AML-193 (cell line): ENCODE results near the gene LYZL6.

Experiments used
- DNase-seq, 2 experiments: peaks; one replicate each; lab custom pipeline; 2025; lab: John Stamatoyannopoulos, UW

The LYZL6 gene, protein sequence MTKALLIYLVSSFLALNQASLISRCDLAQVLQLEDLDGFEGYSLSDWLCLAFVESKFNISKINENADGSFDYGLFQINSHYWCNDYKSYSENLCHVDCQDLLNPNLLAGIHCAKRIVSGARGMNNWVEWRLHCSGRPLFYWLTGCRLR

DNA sequence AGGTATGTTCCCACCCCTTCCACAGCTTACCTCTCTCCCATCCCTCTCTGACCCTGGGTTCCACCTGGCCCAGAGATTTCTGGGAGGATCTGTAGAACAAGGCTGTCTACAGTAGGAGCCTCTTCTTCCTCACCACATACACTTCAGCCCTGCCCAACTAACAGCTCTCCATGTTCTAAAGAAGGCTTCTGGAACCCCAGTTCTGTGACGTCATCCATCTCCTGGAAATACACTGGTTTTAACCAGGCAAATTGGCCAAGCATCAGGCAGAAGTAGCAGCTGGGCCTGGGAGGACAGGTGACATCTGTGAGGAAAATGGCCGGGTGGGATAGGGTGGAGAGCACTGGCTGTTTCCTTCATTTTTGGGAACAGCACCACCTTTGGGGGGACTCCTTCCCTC is at the start of gene LYZL6:
TSS of gene LYZL6 (minus strand) at position 177 of the 400 bp plus-strand sequence. CDS start 4,357 bp downstream, outside the sequence.
- DNase-seq, result no peak

- DNase-seq, result no peak
Measured at GRCh38 chr17:35991075-35991474, 47.6 kb upstream of the LYZL6 start.

- DNase-seq, result no peak
Measured at GRCh38 chr17:35988164-35988563, 44.7 kb upstream of the LYZL6 start.

DNA sequence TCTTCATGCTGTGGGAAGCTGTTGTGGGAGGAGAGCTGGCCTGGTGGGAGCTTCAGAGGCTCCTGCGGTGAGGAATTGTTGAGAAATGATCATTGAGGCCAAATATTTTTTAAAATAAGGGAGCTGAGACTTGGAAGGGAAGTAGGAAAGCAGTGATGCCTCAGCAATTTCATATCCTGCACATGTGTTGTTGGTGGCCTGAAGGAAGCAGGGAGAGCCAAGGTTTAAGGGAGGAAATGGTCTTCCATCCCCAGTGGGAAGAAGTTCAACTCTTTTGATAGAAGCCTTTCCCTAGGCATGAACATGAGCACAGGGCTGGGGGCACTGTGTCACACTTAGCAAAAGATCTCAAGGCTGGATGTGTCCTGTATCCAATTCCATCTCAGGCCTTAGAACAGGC is 43.1 kb upstream of the LYZL6 start, which contains the start of gene CCL14:
TSS of gene CCL14 (minus strand) at position 87 of the 400 bp plus-strand sequence. CDS start at position 7, 80 bp downstream.
- DNase-seq, result no peak

- DNase-seq, result no peak
Measured at GRCh38 chr17:35984140-35984539, 40.6 kb upstream of the LYZL6 start.

DNA sequence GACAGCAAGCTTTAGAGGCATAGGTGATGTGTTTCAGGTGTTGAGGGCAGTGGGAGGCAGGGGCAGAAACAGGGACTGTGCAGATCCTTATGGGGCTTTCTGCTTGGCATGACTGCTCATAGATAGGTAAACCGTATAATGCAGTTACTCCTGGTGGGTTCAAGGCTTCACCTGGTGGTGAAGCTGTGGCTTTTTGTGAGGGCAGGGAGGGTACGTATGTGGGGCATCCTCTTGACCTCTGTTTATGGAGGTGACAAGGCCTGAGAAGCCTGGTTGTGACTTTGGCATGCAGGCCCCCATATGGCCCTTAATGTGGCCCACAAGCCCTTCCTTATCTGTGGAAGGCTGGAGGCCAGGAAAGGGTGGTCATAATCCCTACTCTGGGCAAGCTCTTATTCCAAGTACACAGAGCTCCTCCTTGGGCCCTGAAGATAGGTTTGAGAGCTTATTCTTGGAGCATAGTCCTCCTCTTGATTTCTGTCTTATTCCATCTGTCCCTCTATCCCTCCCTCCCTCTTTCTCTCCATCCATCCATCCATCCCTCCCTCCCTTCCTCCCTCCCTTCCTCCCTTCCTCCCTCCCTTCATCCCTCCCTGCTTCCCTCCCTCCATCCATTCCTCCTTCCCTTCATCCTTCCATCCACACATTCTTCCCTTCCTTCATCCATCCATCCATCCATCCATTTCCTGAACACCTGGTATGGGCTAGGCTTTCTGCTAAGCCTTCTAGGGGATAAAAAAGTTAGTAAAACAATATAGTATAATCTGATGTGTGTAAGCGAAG is 39.1 kb upstream of the LYZL6 start:
- DNase-seq, result no peak

DNA sequence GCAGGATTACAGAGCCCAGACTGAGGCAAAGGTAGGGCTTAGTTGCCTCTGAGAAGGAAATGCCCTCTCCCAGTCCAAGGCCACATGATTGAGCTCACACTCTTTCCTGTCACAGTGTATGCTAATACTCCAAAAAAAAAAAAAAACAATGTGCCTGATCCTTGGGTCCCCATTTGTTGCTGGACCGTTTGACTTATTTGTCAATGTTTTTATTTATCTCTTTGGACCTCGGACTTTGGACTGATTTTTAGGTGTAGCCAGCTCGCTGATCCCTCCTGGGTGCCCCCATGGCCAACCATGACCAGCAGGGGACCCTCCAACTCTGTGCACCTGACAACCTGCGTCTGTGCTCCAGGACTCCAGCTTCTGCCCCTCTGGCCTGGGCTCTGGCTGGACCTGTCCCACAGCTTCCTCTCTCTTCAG is 38.4 kb upstream of the LYZL6 start:
- DNase-seq, result no peak

DNA sequence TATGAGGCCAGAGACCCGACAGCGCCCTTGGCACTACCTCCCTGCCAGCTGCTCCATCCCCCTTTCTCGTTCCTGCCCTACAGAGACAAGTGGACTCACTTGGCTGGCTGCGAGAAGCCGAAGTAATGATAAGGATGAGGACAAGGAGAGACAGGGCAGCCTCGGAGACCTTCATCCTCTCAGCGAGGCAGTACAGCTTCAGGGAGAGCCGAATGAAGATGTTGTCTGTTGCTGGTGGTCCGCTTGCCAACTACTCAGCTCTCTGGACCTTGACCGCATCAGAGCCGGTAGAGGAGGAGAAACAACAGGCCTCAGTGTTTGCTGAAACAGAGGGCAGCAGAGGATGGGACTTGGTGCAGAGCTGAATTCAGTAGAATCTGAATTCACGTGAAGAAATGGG is 37.7 kb upstream of the LYZL6 start, which contains the start of gene CCL16:
TSS of gene CCL16 (minus strand) at position 252 of the 400 bp plus-strand sequence. CDS start at position 175, 77 bp downstream.
- DNase-seq, result no peak

DNA sequence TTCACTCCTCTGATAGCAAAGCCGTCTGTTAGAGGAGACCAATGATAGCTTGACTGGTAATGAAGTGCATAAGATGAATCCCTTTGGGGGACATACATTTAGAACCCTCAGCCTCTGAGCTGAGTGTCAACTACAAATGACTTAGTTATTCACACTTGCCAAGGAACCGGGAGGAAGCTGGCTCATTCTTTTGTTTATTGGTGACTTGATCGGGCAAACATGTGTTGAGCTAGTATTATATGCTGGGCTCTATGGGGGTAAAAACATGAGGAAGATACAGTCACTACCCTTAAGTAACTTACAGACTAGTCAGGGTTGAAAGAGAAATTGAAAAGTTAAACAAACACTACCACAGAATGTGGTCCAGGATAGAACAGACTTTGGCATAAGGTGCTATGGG is 34.8 kb upstream of the LYZL6 start:
- no peak for DNase-seq

- DNase-seq, result no peak
Measured at GRCh38 chr17:35977509-35977908, 34.0 kb upstream of the LYZL6 start.

GRCh38 chr17:35973333-35974260 is 30.1 kb upstream of the LYZL6 start:
- DNase-seq, result no peak

GRCh38 chr17:35972945-35973332 is 29.4 kb upstream of the LYZL6 start:
- no peak for DNase-seq

DNA sequence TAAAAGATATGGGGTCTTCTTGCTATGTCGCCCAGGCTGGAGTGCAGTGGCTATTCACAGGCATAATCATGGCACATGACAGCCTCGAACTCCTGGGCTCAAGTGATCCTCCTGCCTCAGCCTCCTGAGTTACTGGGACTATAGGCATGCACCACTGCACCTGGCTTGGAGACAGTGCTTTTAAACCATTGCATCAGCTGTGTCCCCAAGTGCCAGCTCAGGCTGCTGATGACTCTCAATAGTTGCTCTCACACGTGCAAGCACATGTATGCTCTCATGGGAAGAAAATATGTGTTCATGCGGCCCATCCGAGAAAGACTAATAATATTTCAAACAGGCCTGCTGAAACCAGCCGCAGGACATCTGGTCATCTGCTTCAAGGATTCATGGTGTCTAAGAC is 29.0 kb upstream of the LYZL6 start:
- DNase-seq, result no peak

- no peak for DNase-seq
Measured at GRCh38 chr17:35972066-35972465, 28.6 kb upstream of the LYZL6 start.

- peak; percentile 70 to 82 for DNase-seq
Measured at GRCh38 chr17:35969558-35970380, 26.3 kb upstream of the LYZL6 start.

DNA sequence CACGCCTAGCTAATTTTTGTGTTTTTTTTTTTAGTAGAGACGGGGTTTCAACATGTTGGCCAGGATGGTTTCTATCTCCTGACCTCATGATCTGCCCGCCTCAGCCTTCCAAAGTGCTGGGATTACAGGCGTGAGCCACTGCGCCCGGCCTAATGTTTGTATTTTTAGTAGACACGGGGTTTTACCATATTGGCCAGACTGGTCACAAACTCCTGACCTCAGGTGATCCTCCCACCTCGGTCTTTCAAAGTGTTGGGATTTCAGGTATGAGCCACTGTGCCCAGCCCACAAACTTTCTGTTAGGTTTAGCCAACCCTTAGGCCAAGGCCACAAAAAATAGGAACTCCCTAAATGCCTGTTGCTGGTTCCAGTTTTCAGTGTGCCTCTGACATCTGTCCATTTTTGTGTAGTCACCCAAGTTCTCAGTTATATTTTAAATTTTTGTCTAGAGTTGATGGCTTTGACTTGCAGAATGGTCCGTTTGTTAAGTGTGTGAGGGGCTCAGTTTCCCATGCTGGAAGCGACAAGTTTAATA is 25.1 kb upstream of the LYZL6 start:
- DNase-seq, result no peak

DNA sequence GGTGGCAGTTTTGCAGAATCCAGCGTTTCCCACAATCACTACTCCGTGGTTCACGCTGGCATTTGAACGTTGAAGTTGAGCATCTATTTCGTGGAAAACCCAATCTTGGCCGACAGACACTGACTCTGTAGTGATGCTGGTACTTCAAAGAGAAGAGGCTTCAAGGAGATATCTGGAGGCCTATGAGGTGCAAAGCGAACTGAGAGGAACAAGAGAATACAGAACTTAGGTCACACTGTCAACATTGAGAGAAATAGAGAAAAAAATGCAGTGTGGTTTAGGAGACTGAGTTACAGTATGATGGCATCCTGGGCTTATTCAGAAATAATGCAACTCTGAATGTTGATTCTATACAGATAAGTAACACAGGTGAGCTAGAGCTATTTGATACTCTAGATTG is 21.8 kb upstream of the LYZL6 start:
- DNase-seq, result no peak

- DNase-seq, result no peak
Measured at GRCh38 chr17:35963663-35964062, 20.1 kb upstream of the LYZL6 start.

DNA sequence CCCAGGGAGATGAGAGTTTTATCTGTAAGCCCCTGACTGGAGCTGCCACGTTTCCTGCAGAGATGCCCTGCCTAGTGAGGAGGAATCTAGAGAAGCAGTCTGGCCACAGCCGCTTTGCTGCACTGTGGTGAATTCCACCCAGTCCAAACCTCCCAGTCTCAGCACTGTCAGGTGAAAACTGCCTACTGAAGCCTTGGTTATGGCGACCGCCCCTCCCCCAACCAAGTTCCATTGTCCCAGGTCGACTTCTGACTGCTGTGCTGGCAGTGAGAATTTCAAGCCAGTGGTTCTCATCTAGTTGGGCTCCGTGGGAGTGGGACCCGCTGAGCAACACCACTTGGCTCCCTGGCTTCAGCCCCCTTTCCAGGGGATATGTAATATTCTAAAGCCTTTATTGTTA is 10.2 kb upstream of the LYZL6 start:
- no peak for DNase-seq

DNA sequence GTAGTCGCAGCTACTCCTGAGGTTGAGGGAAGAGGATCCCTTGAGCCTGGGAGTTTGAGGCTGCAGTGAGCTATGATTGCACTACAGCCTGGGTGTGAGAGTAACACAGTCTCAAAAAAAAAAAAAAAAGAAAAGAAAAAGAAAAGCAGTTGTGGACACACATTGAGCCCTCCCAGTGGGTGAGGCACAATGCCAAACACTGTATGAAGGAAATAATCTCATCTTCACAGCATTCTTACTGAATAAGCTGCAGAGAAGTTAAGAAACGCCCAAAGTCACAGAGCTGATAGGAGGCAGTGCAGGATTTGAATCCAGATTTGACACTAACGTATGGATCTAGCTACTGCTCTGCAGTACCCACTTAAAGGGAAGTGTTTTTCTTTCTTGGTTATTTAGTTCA is 5.9 kb upstream of the LYZL6 start:
- no peak for DNase-seq

DNA sequence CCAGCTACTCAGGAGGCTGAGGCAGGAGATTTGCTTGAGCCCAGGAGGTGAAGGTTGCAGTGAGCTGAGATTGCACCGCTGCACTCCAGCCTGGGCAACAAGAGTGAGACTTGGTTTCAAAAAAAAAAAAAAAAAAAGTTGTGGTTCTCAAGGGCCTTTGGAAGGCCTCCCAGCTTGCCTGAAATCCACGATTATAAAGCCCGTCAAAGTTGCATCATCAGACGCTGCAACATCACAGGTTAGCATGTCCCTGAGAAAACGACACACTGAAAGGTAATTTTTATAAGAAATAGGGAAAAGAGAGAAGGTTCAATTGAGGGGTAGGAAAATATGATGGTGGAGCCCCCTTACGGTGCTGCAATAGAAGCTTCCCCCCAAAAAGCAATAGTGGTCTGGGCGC is 4.6 kb upstream of the LYZL6 start:
- no peak for DNase-seq
